ENCODE measurements around the gene HAP1.

DNA sequence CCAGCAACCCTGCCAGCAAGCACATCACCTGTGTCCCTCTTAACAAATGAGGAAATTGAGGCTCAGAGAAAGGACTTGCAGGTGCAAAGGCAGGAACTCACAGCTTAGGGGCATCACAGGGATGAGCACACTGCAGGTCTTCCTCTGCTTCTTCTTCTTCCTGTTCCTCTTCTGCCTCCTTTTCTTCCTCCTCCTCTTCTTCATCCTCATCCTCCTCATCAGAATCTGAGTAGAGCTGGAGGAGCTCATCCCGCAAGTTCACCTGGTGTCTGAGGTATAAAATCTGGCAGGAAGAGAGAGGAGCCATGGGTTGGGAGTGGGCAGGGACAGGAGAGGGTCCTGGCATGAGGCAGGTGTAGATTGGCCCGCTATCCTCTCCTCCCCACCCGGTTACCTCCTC, 2.6 kb downstream of the HAP1 start:
- TF ChIP-seq, protein P1, sequence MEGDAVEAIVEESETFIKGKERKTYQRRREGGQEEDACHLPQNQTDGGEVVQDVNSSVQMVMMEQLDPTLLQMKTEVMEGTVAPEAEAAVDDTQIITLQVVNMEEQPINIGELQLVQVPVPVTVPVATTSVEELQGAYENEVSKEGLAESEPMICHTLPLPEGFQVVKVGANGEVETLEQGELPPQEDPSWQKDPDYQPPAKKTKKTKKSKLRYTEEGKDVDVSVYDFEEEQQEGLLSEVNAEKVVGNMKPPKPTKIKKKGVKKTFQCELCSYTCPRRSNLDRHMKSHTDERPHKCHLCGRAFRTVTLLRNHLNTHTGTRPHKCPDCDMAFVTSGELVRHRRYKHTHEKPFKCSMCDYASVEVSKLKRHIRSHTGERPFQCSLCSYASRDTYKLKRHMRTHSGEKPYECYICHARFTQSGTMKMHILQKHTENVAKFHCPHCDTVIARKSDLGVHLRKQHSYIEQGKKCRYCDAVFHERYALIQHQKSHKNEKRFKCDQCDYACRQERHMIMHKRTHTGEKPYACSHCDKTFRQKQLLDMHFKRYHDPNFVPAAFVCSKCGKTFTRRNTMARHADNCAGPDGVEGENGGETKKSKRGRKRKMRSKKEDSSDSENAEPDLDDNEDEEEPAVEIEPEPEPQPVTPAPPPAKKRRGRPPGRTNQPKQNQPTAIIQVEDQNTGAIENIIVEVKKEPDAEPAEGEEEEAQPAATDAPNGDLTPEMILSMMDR (IDR thresholded peaks at IDR 0.05): no peak
- TF ChIP-seq POLR2A (IDR thresholded peaks at IDR 0.05; ENCODE audit: low read depth) (no peak), EP300 (IDR thresholded peaks at IDR 0.05) (no peak)
